Mesodermal cell (in vitro differentiated cells): ENCODE measurements around the gene CDH23.

Source experiments
- H3K27ac ChIP-seq: 2 replicates; pipeline ENCODE4 v1.7.0; 2013; ENCODE audit warnings: mild to moderate bottlenecking, low read depth, low read length, moderate library complexity; ENCODE audit not compliant: severe bottlenecking
- H3K36me3 ChIP-seq: 2 replicates; pipeline ENCODE4 v1.7.1; 2013; ENCODE audit warnings: mild to moderate bottlenecking, low read length, moderate library complexity; ENCODE audit not compliant: control insufficient read depth, insufficient read depth
- H3K4me1 ChIP-seq: one replicate; pipeline ENCODE4 v1.7.1; 2013; ENCODE audit warnings: mild to moderate bottlenecking, low read length; ENCODE audit not compliant: insufficient read depth, control insufficient read depth, poor library complexity, severe bottlenecking
- H3K4me3 ChIP-seq: 2 replicates; pipeline ENCODE4 v1.7.0; 2013; ENCODE audit warnings: low read length, control low read depth, mild to moderate bottlenecking; ENCODE audit not compliant: insufficient read depth, poor library complexity, severe bottlenecking; ENCODE audit errors: extremely low read depth
- H3K9me3 ChIP-seq: 2 replicates; pipeline ENCODE4 v1.7.1; 2013; ENCODE audit warnings: mild to moderate bottlenecking, low read length, moderate library complexity; ENCODE audit not compliant: control insufficient read depth
- WGBS, 2 experiments: methylation state at CpG; one replicate each; pipeline ENCODE4 v1.1.5; 2013; ENCODE audit warnings: missing lambda C conversion rate in 2 of 2; ENCODE audit not compliant: insufficient coverage in 2 of 2; 5-methylcytosine and 5-hydroxymethylcytosine counted together

The CDH23 gene

GRCh38 chr10:71831646-71832552 lies 435.2 kb downstream of the CDH23 start:
- H3K27ac ChIP-seq: no peak overlapping the region

DNA sequence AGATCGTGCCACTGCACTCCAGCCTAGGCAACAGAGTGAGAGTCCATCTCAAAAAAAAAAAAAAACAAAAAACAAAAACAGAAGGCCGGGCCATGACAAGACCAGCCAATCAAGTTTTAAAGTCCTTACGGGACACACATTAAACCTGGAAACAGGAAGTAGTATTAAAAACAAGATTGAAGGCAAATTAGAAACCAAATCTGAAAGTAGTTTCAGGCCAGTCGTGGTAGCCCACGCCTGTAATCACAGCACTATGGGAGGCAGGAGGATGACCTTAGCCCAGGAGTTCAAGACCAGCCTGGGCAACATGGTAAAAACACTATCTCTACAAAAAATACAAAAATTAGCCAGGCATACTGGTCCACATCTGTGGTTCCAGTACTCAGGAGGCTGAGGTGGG lies 436.2 kb downstream of the CDH23 start:
- peaks cover 25% of the 10 kb centered on the region for H3K4me1 ChIP-seq
- H3K36me3 ChIP-seq: peaks cover 66% of the 10 kb centered on the region
- WGBS, 2 experiments: 95 to 100% methylated on average over 3 to 4 of the region's 5 CpGs
- no peak overlapping the region for H3K4me3 ChIP-seq
- no peak overlapping the region for H3K27ac ChIP-seq
- no peaks in the 10 kb centered on the region for H3K9me3 ChIP-seq

More at GRCh38 chr10:71831646-71832552, 435.2 kb downstream of the CDH23 start:
- WGBS, 2 experiments: 87 to 91% methylated on average over 13 to 18 of the region's 19 CpGs
- Histone ChIP-seq H3K4me1 (peaks cover 14% of the 10 kb centered on the region), H3K36me3 (peaks cover 73% of the 10 kb centered on the region), H3K4me3 (no peak overlapping the region), H3K9me3 (no peaks in the 10 kb centered on the region)

DNA sequence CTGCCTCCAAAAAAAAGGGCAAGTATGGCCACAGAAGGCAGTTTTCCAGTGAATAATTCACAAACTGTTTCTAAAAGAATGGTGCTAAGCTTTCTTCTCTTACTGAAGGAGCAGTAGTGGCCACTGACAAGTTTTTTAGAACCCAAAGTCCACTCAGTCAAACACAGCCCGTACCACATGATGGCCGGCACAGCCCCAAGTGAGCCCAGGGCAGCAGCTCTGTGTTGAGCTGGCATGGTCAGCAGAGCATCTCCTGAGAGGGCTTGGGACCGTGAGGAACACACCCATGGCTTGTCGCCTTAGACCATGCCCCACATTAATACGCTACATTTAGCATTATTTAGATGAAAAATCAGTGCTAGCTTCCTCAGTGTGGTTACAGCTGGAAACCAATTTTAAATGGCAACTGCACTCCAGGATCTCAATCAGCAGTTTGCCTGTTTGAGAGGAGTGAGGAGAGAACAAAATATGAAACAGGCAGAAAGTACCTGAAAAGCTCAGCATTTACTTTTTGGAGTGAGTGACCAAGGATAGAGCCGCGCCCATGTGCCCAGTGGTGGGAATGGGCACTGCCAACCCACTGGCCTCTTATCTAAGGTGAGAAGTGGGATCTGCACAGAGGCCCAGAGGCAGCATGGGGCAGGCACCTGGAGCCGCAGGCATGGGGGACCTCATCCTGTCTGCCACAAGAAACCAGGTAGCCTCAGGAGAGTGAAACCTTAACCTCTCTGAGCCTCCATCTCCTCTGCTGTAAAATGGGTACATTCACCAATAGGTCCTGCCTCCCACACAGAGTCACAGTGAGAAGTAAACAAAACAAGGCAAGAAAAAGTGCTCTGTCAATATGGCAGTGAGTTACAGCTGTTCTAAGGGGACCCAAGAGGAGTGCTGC lies 437.0 kb downstream of the CDH23 start:
- no peak overlapping the region for H3K27ac ChIP-seq
- WGBS, 2 experiments: 94 to 98% methylated on average over 4 to 7 of the region's 8 CpGs
- H3K4me3 ChIP-seq: no peak overlapping the region
- peaks cover 32% of the 10 kb centered on the region for H3K4me1 ChIP-seq
- H3K36me3 ChIP-seq: peaks cover 58% of the 10 kb centered on the region
- no peaks in the 10 kb centered on the region for H3K9me3 ChIP-seq

- Histone ChIP-seq H3K36me3 (peaks cover 52% of the 10 kb centered on the region), H3K4me1 (peaks cover 38% of the 10 kb centered on the region), H3K4me3 (no peak overlapping the region), H3K9me3 (no peaks in the 10 kb centered on the region), H3K27ac (no peak overlapping the region)
- 95 to 98% methylated on average over 9 to 12 of the region's 14 CpGs for WGBS, 2 experiments
Observed at GRCh38 chr10:71834343-71834674, 437.6 kb downstream of the CDH23 start.

DNA sequence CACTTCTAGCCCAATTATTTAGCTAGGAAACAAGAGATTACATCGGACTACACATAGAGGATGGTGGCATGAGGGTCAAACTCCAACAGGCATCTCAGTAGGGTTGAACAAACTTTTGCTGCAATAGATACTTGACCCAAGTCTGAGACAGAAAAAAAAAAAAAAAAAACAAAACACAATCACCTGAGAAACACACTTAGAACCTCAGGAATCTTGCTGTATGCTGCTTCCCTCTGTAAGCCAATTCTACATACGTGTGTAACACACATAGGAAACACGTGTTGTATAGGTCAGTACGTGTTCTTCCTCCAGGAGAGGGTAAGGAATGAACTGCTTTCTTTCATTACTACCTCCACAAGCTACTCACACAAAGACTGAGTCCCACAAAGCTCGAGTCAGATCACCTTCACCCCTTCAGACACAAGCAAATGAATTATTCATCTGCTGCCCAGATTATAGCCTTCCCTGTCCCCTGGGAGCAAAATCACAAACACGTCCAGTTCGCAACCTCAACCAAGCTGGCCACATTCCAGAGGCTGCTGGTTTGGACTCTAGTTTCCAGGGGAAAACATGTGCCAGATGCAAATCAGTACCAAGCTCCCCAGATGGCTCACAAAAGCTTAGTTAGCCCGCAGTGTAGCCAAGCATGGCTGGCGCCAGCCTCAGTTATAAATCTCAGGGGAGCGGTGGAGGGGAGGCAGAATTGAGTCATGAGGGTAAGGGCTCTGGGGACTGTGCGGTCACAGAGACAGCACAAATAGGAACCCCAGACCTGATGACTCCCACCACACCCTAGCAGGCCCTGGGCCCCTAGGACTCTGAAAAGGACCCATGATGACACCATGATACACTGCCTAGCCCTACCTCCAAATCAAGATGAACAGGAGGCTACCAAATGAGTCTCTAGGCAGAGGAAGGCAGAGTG lies 439.2 kb downstream of the CDH23 start:
- Histone ChIP-seq H3K27ac (peak overlapping the region; percentile 67), H3K4me3 (no peak overlapping the region), H3K4me1 (peaks cover 52% of the 10 kb centered on the region), H3K9me3 (no peaks in the 10 kb centered on the region), H3K36me3 (peaks cover 36% of the 10 kb centered on the region)
- WGBS, 2 experiments: 91 to 98% methylated on average over 4 to 8 of the region's 11 CpGs

GRCh38 chr10:71836596-71836974 lies 439.9 kb downstream of the CDH23 start:
- Histone ChIP-seq H3K9me3 (no peaks in the 10 kb centered on the region), H3K27ac (peak overlapping the region; percentile 67), H3K4me1 (peaks cover 58% of the 10 kb centered on the region), H3K4me3 (no peak overlapping the region), H3K36me3 (peaks cover 30% of the 10 kb centered on the region)
- 89 to 97% methylated on average over 4 of the region's 4 CpGs for WGBS, 2 experiments

- H3K4me1 ChIP-seq: peaks cover 57% of the 10 kb centered on the region
- 86% methylated on average over 17 of the region's 17 CpGs for WGBS, 2 experiments
- no peaks in the 10 kb centered on the region for H3K9me3 ChIP-seq
- H3K4me3 ChIP-seq: no peak overlapping the region
- H3K36me3 ChIP-seq: peaks cover 23% of the 10 kb centered on the region
- peak overlapping the region; percentile 10 for H3K27ac ChIP-seq
Observed at GRCh38 chr10:71837098-71837827, 440.5 kb downstream of the CDH23 start.

DNA sequence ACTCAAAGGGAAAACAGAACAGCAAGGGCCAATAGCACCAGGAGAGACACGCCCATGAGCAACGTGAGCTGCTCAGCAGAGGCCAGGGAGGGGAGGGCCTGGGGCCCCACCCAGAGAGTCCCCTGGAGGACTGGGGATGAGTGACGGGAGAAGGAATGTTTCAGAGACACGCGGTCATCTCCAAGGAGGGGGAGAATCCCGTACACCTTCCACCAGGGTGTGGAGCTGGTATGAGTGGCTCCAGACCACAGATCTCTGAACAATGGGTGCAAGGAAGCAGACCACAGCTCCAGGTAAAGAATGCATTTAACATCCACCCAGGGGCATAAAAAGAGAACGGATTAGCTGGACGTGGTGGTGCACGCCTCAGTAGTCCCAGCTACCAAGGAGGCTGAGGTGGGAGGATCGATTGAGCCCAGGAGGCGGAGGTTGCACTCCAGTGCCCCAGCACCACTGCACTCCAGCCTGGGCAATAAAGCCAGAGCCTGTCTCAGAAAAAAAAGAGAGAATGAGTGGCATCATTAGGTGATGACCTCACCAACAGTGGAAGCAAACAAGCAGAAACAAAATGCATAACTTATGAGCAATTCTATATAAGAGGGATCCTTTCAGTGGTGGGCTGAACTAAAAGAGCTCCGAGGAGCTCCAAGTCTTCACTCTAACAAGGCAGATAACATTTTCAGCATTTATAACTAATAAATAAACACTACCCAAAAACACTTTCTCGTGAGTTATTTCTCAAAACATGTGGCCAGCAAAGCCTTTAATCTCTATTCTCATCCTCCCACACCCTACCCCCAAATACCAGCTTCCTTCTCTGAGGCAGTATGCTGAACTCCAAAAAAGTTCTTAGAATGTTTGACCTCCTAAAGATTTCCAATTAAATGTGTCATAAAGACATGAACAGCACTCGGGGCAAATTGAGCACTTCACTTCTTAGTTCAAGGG lies 441.8 kb downstream of the CDH23 start:
- H3K9me3 ChIP-seq: no peaks in the 10 kb centered on the region
- peak overlapping the region; percentile 92 for H3K27ac ChIP-seq
- 79 to 80% methylated on average over 11 to 14 of the region's 14 CpGs for WGBS, 2 experiments
- peaks cover 59% of the 10 kb centered on the region for H3K4me1 ChIP-seq
- H3K36me3 ChIP-seq: peaks cover 11% of the 10 kb centered on the region
- H3K4me3 ChIP-seq: no peak overlapping the region
